HEK293 (cell line): ENCODE data around the gene INO80C.

ENCODE experiments used
- CTCF ChIA-PET: fragments of 350-600 bp; formaldehyde crosslinking; extraction: SDS; loops from one replicate; lab custom pipeline; 2021; ENCODE audit warnings: antibody characterized with exemption; lab: Yijun Ruan, JAX
- POLR2A ChIA-PET: fragments of 300-600 bp; formaldehyde crosslinking; extraction: SDS; loops from one replicate; lab custom pipeline; 2020; ENCODE audit warnings: antibody characterized with exemption, inconsistent platforms; lab: Yijun Ruan, JAX
- H3K27ac ChIP-seq: fragments of 200-500 bp; sonication (Bioruptor generic); 2 replicates; pipeline ENCODE4 v1.5.1; 2014; ENCODE audit warnings: low read depth, low read length, control low read depth, inconsistent platforms; ENCODE audit errors: extremely low read depth
- H3K36me3 ChIP-seq, 2 experiments: fragments of 200-500 bp in 1 of 2; sonication (Bioruptor generic) in 1 of 2; 1 replicate in 1 of 2; 2 replicates in 1 of 2; pipeline ENCODE4 v1.5.1; 2014 to 2017; ENCODE audit warnings: inconsistent platforms in 2 of 2, low read length in 2 of 2; ENCODE audit not compliant: control insufficient read depth in 2 of 2, insufficient read depth in 1 of 2
- H3K4me1 ChIP-seq: fragments of 200-500 bp; sonication (Bioruptor generic); 2 replicates; pipeline ENCODE4 v1.5.1; 2014; ENCODE audit warnings: mild to moderate bottlenecking, low read length, inconsistent platforms; ENCODE audit not compliant: control insufficient read depth, insufficient read depth
- H3K4me3 ChIP-seq: 2 replicates; pipeline ENCODE4 v1.5.1; 2011; ENCODE audit warnings: low read depth, mild to moderate bottlenecking, control low read depth, low read length, moderate library complexity
- H3K9me3 ChIP-seq: fragments of 200-500 bp; sonication (Bioruptor generic); 2 replicates; pipeline ENCODE4 v1.5.1; 2014; ENCODE audit warnings: low read depth, low read length, inconsistent platforms; ENCODE audit not compliant: control insufficient read depth, insufficient read depth
- OSR2 ChIP-seq: fragments of 450-650 bp; formaldehyde crosslinking; IDR thresholded peaks from 2 replicates; pipeline ENCODE4 v1.5.1; 2016; ENCODE audit warnings: missing biosample characterization, missing genetic modification characterization
- PRDM1 ChIP-seq: fragments of 450-650 bp; formaldehyde crosslinking; IDR thresholded peaks from 2 replicates; pipeline ENCODE4; 2016; ENCODE audit warnings: missing biosample characterization, missing genetic modification characterization
- PRDM10 ChIP-seq: fragments of 450-650 bp; formaldehyde crosslinking; IDR thresholded peaks from 2 replicates; pipeline ENCODE4 v1.5.1; 2016; ENCODE audit warnings: missing biosample characterization, missing genetic modification characterization
- ZNF10 ChIP-seq: fragments of 450-650 bp; formaldehyde crosslinking; IDR thresholded peaks from 2 replicates; pipeline ENCODE4 v1.5.1; 2017; ENCODE audit warnings: missing biosample characterization, missing genetic modification characterization
- ZNF148 ChIP-seq: fragments of 450-650 bp; formaldehyde crosslinking; IDR thresholded peaks from 2 replicates; pipeline ENCODE4 v1.5.0; 2017; ENCODE audit warnings: missing biosample characterization, missing genetic modification characterization, borderline replicate concordance
- ZNF155 ChIP-seq: fragments of 450-650 bp; formaldehyde crosslinking; IDR thresholded peaks from 2 replicates; pipeline ENCODE4 v1.5.1; 2016; ENCODE audit warnings: missing biosample characterization, missing genetic modification characterization
- ZNF157 ChIP-seq: fragments of 450-650 bp; formaldehyde crosslinking; IDR thresholded peaks from 2 replicates; pipeline ENCODE4 v1.5.1; 2016; ENCODE audit warnings: missing biosample characterization, missing genetic modification characterization
- ZNF169 ChIP-seq: fragments of 450-650 bp; formaldehyde crosslinking; IDR thresholded peaks from 2 replicates; pipeline ENCODE4 v1.5.1; 2016; ENCODE audit warnings: missing biosample characterization, missing genetic modification characterization
- ZNF221 ChIP-seq: fragments of 450-650 bp; formaldehyde crosslinking; IDR thresholded peaks from 2 replicates; pipeline ENCODE4 v1.5.1; 2017; ENCODE audit warnings: missing biosample characterization, missing genetic modification characterization, borderline replicate concordance
- ZNF223 ChIP-seq: fragments of 450-650 bp; formaldehyde crosslinking; IDR thresholded peaks from 2 replicates; pipeline ENCODE4 v1.5.1; 2016; ENCODE audit warnings: missing biosample characterization, missing genetic modification characterization
- ZNF394 ChIP-seq: fragments of 450-650 bp; formaldehyde crosslinking; IDR thresholded peaks from 2 replicates; pipeline ENCODE4 v1.5.1; 2016; ENCODE audit warnings: missing biosample characterization, missing genetic modification characterization, mild to moderate bottlenecking, moderate library complexity, borderline replicate concordance
- ZNF510 ChIP-seq: fragments of 450-650 bp; formaldehyde crosslinking; IDR thresholded peaks from 2 replicates; pipeline ENCODE4 v1.5.1; 2018; ENCODE audit warnings: mild to moderate bottlenecking, missing genetic modification characterization, missing biosample characterization; ENCODE audit not compliant: insufficient replicate concordance
- ZNF555 ChIP-seq: fragments of 450-650 bp; formaldehyde crosslinking; conservative IDR thresholded peaks from 2 replicates; pipeline ENCODE4 v1.5.1; 2017; ENCODE audit warnings: missing biosample characterization, mild to moderate bottlenecking, missing genetic modification characterization, inconsistent platforms
- ZNF560 ChIP-seq: fragments of 450-650 bp; formaldehyde crosslinking; IDR thresholded peaks from 2 replicates; pipeline ENCODE4 v1.5.1; 2017; ENCODE audit warnings: missing biosample characterization, missing genetic modification characterization, borderline replicate concordance
- ZNF621 ChIP-seq: fragments of 450-650 bp; formaldehyde crosslinking; IDR thresholded peaks from 2 replicates; pipeline ENCODE4 v1.5.1; 2017; ENCODE audit warnings: missing biosample characterization, missing genetic modification characterization
- ZNF704 ChIP-seq: fragments of 450-650 bp; formaldehyde crosslinking; IDR thresholded peaks from 2 replicates; pipeline ENCODE4 v1.5.1; 2016; ENCODE audit warnings: missing biosample characterization, missing genetic modification characterization
- ZNF792 ChIP-seq: fragments of 450-650 bp; formaldehyde crosslinking; IDR thresholded peaks from 2 replicates; pipeline ENCODE4 v1.5.1; 2016; ENCODE audit warnings: missing biosample characterization, missing genetic modification characterization
- ZSCAN18 ChIP-seq: fragments of 450-650 bp; formaldehyde crosslinking; IDR thresholded peaks from 2 replicates; pipeline ENCODE4 v1.5.1; 2016; ENCODE audit warnings: missing biosample characterization, missing genetic modification characterization
- TF ChIP-seq, protein P1 (sequence below): fragments of 450-650 bp; formaldehyde crosslinking; IDR thresholded peaks from 2 replicates; pipeline ENCODE4 v1.5.1; 2016; ENCODE audit warnings: missing biosample characterization, missing genetic modification characterization, borderline replicate concordance

INO80C gene

GRCh38 chr18:35507192-35507591, 9.4 kb upstream of the INO80C start:
- ChIA-PET CTCF (no interaction called here), POLR2A (interaction anchor here (1.8 kb wide), 1 partner anchor 10 kb away, joined by 5 read pairs; the partner anchor contains the start of gene INO80C)
- Histone ChIP-seq H3K4me3 (no peak overlapping the region), H3K36me3 (no peaks in the 10 kb centered on the region), H3K4me1 (no peaks in the 10 kb centered on the region), H3K27ac (no peak overlapping the region), H3K9me3 (no peaks in the 10 kb centered on the region)
- TF ChIP-seq ZNF169 (tag by site-specific recombination) (no peak), ZNF792 (tag by site-specific recombination) (no peak), PRDM1 (no peak), ZNF621 (tag by site-specific recombination) (no peak), PRDM10 (tag by site-specific recombination) (no peak), ZNF555 (no peak), ZNF704 (no peak), OSR2 (tag by site-specific recombination) (no peak), ZNF155 (tag by site-specific recombination) (no peak), ZNF157 (no peak), ZNF148 (tag by site-specific recombination) (no peak), ZNF394 (tag by site-specific recombination) (no peak), ZNF510 (tag by site-specific recombination) (no peak), ZSCAN18 (no peak), ZNF221 (tag by site-specific recombination) (no peak), ZNF560 (tag by site-specific recombination) (no peak), ZNF223 (tag by site-specific recombination) (no peak), ZNF10 (tag by site-specific recombination) (no peak)
- TF ChIP-seq, protein P1, sequence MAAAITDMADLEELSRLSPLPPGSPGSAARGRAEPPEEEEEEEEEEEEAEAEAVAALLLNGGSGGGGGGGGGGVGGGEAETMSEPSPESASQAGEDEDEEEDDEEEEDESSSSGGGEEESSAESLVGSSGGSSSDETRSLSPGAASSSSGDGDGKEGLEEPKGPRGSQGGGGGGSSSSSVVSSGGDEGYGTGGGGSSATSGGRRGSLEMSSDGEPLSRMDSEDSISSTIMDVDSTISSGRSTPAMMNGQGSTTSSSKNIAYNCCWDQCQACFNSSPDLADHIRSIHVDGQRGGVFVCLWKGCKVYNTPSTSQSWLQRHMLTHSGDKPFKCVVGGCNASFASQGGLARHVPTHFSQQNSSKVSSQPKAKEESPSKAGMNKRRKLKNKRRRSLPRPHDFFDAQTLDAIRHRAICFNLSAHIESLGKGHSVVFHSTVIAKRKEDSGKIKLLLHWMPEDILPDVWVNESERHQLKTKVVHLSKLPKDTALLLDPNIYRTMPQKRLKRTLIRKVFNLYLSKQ, result no peak
